HEK293 (cell line): ENCODE data around the gene BCKDHA.

ENCODE experiments used
- CTCF ChIP-seq: fragments of 450-650 bp; formaldehyde crosslinking; IDR thresholded peaks from 2 replicates; pipeline ENCODE4 v1.5.1; 2016; ENCODE audit warnings: missing biosample characterization, missing genetic modification characterization
- HIC1 ChIP-seq: fragments of 450-650 bp; formaldehyde crosslinking; IDR thresholded peaks from 2 replicates; pipeline ENCODE4 v1.5.1; 2016; ENCODE audit warnings: missing biosample characterization, missing genetic modification characterization
- KLF1 ChIP-seq: fragments of 450-650 bp; formaldehyde crosslinking; IDR thresholded peaks from 2 replicates; pipeline ENCODE4 v1.5.1; 2016; ENCODE audit warnings: missing biosample characterization, missing genetic modification characterization
- KLF8 ChIP-seq: fragments of 450-650 bp; formaldehyde crosslinking; IDR thresholded peaks from 2 replicates; pipeline ENCODE4 v1.5.1; 2016; ENCODE audit warnings: missing biosample characterization, missing genetic modification characterization
- SETDB1 ChIP-seq: IDR thresholded peaks from one replicate; pipeline ENCODE4 v1.6.1; 2017; ENCODE audit warnings: mild to moderate bottlenecking, low read length, moderate library complexity, mixed read lengths; ENCODE audit not compliant: insufficient read length
- YY1 ChIP-seq: fragments of 450-650 bp; formaldehyde crosslinking; IDR thresholded peaks from 2 replicates; pipeline ENCODE4 v1.5.1; 2018; ENCODE audit warnings: missing biosample characterization, missing genetic modification characterization
- ZBTB7A ChIP-seq: fragments of 450-650 bp; formaldehyde crosslinking; IDR thresholded peaks from 2 replicates; pipeline ENCODE4 v1.5.1; 2016; ENCODE audit warnings: low read depth, missing biosample characterization, missing genetic modification characterization
- ZEB2 ChIP-seq: fragments of 450-650 bp; formaldehyde crosslinking; IDR thresholded peaks from 2 replicates; pipeline ENCODE4 v1.5.1; 2016; ENCODE audit warnings: missing biosample characterization, missing genetic modification characterization
- ZNF112 ChIP-seq: fragments of 450-650 bp; formaldehyde crosslinking; IDR thresholded peaks from 2 replicates; pipeline ENCODE4 v1.5.0; 2017; ENCODE audit warnings: missing biosample characterization, missing genetic modification characterization
- ZNF121 ChIP-seq: fragments of 450-650 bp; formaldehyde crosslinking; IDR thresholded peaks from 2 replicates; pipeline ENCODE4 v1.5.1; 2016; ENCODE audit warnings: missing biosample characterization, missing genetic modification characterization
- ZNF138 ChIP-seq: fragments of 450-650 bp; formaldehyde crosslinking; IDR thresholded peaks from 2 replicates; pipeline ENCODE4 v1.5.1; 2016; ENCODE audit warnings: missing biosample characterization, missing genetic modification characterization, borderline replicate concordance
- ZNF148 ChIP-seq: fragments of 450-650 bp; formaldehyde crosslinking; IDR thresholded peaks from 2 replicates; pipeline ENCODE4 v1.5.0; 2017; ENCODE audit warnings: missing biosample characterization, missing genetic modification characterization, borderline replicate concordance
- ZNF184 ChIP-seq: fragments of 450-650 bp; IDR thresholded peaks from 2 replicates; pipeline ENCODE4 v1.5.1; 2018; ENCODE audit warnings: missing biosample characterization, mild to moderate bottlenecking, missing genetic modification characterization
- ZNF266 ChIP-seq: fragments of 450-650 bp; formaldehyde crosslinking; IDR thresholded peaks from 2 replicates; pipeline ENCODE4 v1.5.1; 2016; ENCODE audit warnings: missing biosample characterization, missing genetic modification characterization, low read depth
- ZNF280C ChIP-seq: fragments of 450-650 bp; formaldehyde crosslinking; IDR thresholded peaks from 2 replicates; pipeline ENCODE4 v1.5.1; 2016; ENCODE audit warnings: missing biosample characterization, missing genetic modification characterization
- ZNF324 ChIP-seq: fragments of 450-650 bp; formaldehyde crosslinking; IDR thresholded peaks from 2 replicates; pipeline ENCODE4 v1.5.1; 2016; ENCODE audit warnings: missing biosample characterization, missing genetic modification characterization
- ZNF335 ChIP-seq: fragments of 450-650 bp; formaldehyde crosslinking; conservative IDR thresholded peaks from 2 replicates; pipeline ENCODE4 v1.5.1; 2016; ENCODE audit warnings: missing biosample characterization, missing genetic modification characterization
- ZNF391 ChIP-seq: fragments of 450-650 bp; formaldehyde crosslinking; IDR thresholded peaks from 2 replicates; pipeline ENCODE4 v1.5.1; 2016; ENCODE audit warnings: low read depth, missing biosample characterization, missing genetic modification characterization, borderline replicate concordance
- ZNF426 ChIP-seq: fragments of 450-650 bp; formaldehyde crosslinking; IDR thresholded peaks from 2 replicates; pipeline ENCODE4 v1.5.1; 2017; ENCODE audit warnings: missing biosample characterization, missing genetic modification characterization, mild to moderate bottlenecking, inconsistent platforms, moderate library complexity
- ZNF513 ChIP-seq: fragments of 450-650 bp; IDR thresholded peaks from 2 replicates; pipeline ENCODE4 v1.5.1; 2018; ENCODE audit warnings: missing biosample characterization, missing genetic modification characterization
- ZNF521 ChIP-seq: fragments of 450-650 bp; formaldehyde crosslinking; IDR thresholded peaks from 2 replicates; pipeline ENCODE4 v1.5.1; 2017; ENCODE audit warnings: missing biosample characterization, mild to moderate bottlenecking, missing genetic modification characterization
- ZNF558 ChIP-seq: fragments of 450-650 bp; formaldehyde crosslinking; IDR thresholded peaks from 2 replicates; pipeline ENCODE4 v1.5.1; 2016; ENCODE audit warnings: missing biosample characterization, missing genetic modification characterization
- ZNF571 ChIP-seq: fragments of 450-650 bp; formaldehyde crosslinking; IDR thresholded peaks from 2 replicates; pipeline ENCODE4 v1.5.0; 2017; ENCODE audit warnings: missing biosample characterization, missing genetic modification characterization
- ZNF600 ChIP-seq: fragments of 450-650 bp; formaldehyde crosslinking; IDR thresholded peaks from 2 replicates; pipeline ENCODE4 v1.5.1; 2016; ENCODE audit warnings: missing biosample characterization, missing genetic modification characterization
- ZNF629 ChIP-seq: fragments of 450-650 bp; formaldehyde crosslinking; IDR thresholded peaks from 2 replicates; pipeline ENCODE4 v1.5.1; 2017; ENCODE audit warnings: missing biosample characterization, missing genetic modification characterization
- ZNF670 ChIP-seq: fragments of 450-650 bp; formaldehyde crosslinking; IDR thresholded peaks from 2 replicates; pipeline ENCODE4 v1.5.1; 2016; ENCODE audit warnings: missing biosample characterization, missing genetic modification characterization, low read depth
- ZNF768 ChIP-seq: fragments of 450-650 bp; formaldehyde crosslinking; IDR thresholded peaks from 2 replicates; pipeline ENCODE4 v1.5.1; 2018; ENCODE audit warnings: missing biosample characterization, mild to moderate bottlenecking, missing genetic modification characterization
- TF ChIP-seq, protein P1 (sequence below): IDR thresholded peaks from 2 replicates; pipeline ENCODE4 v1.6.1; 2011; ENCODE audit warnings: mild to moderate bottlenecking, low read depth, low read length, borderline replicate concordance

The BCKDHA gene

DNA sequence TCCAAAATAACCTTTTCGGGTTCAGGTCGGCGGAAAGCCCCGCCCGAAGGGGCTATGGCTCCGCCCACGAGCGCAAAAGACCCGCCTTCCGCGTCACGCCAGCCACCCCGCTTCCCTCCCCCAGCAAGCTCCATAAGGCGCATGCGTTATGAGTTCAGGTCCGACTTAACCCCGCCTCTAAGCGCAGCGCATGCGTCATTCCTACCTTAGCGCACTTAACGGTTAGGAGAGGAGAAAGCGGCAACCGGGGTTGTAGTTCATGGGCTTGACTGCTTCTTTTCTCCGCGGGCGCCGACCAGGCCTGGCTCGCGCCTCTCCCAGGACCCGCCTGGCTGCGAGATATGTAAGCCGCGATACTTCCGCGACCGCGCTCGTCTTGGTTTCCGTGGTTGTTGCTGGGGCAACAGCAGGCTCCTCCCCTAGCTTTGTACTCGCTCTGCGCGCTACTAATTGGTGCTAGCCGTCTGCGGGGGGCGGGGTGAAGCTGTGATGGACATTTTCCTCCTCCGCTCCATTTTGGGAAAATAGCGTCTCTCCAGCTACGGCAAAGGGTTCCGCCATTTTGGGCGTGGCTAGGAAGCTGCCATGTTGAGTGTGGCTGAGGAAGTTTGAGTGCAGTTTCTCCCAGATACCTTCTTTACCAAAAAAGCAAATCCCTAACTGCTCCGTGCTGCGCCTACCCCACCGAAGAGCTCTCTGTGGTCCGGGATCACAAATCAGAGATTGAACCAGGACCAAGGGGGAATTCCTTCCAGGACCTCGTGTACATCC, 33.7 kb upstream of the BCKDHA start, which contains the start of gene B9D2 (continued):
- TF ChIP-seq CTCF (tag by site-specific recombination) (no peak), KLF1 (tag by site-specific recombination) (peak; percentile 53; the same call in 1 of the 2 replicates), ZNF280C (tag by site-specific recombination) (no peak), ZNF266 (tag by site-specific recombination) (no peak), ZNF571 (tag by site-specific recombination) (no peak), KLF8 (tag by site-specific recombination) (peak; percentile 37; the same call in 1 of the 2 replicates), ZNF629 (tag by site-specific recombination) (peak; percentile 94), ZBTB7A (no peak), ZNF521 (tag by site-specific recombination) (no peak), ZNF324 (tag by site-specific recombination) (no peak), ZNF391 (tag by site-specific recombination) (no peak), ZEB2 (no peak), SETDB1 (no peak), ZNF148 (no peak), ZNF513 (no peak), ZNF600 (tag by site-specific recombination) (no peak), ZNF121 (no peak), ZNF138 (tag by site-specific recombination) (no peak), ZNF335 (tag by site-specific recombination) (peak; percentile 90), HIC1 (tag by site-specific recombination) (no peak), ZNF112 (tag by site-specific recombination) (no peak), ZNF558 (no peak), ZNF184 (tag by site-specific recombination) (no peak), ZNF768 (tag by site-specific recombination) (no peak), YY1 (tag by site-specific recombination) (peak; percentile 98), ZNF426 (tag by site-specific recombination) (no peak), ZNF670 (no peak)
- TF ChIP-seq, protein P1, sequence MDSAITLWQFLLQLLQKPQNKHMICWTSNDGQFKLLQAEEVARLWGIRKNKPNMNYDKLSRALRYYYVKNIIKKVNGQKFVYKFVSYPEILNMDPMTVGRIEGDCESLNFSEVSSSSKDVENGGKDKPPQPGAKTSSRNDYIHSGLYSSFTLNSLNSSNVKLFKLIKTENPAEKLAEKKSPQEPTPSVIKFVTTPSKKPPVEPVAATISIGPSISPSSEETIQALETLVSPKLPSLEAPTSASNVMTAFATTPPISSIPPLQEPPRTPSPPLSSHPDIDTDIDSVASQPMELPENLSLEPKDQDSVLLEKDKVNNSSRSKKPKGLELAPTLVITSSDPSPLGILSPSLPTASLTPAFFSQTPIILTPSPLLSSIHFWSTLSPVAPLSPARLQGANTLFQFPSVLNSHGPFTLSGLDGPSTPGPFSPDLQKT = no peak
